DND-41 (cell line): ENCODE results near the gene ATP1B3.

Experiments used
- CTCF ChIP-seq: IDR thresholded peaks from 2 replicates; pipeline ENCODE4 v1.5.1; 2012; ENCODE audit warnings: borderline replicate concordance, low read length, moderate library complexity, mild to moderate bottlenecking; ENCODE audit not compliant: poor library complexity, severe bottlenecking; ENCODE audit errors: extremely low read depth
- EZH2 ChIP-seq: IDR thresholded peaks from 3 replicates; pipeline ENCODE4 v1.6.1; 2012; ENCODE audit warnings: borderline replicate concordance, low read depth, mild to moderate bottlenecking, moderate library complexity, low read length, inconsistent platforms; ENCODE audit not compliant: severe bottlenecking

GRCh38 chr3:141878817-141879216 lies 2.4 kb downstream of the ATP1B3 start:
- no peak for TF ChIP-seq CTCF
- TF ChIP-seq EZH2, result no peak
